H9 (cell line): ENCODE results near the gene DPF1. TPM values are rescaled to one million over a fixed set of nuclear protein-coding genes. Genes with fewer than 3 reads are reported as not detected.

Source experiments
- DNase-seq: peaks from one replicate; pipeline ENCODE4 v3.0.0-alpha.2; 2017
- H2AFZ ChIP-seq: one replicate; pipeline ENCODE4 v1.6.1; 2013; ENCODE audit warnings: mild to moderate bottlenecking, low read length, control low read depth, moderate library complexity
- H2AK5ac ChIP-seq: 2 replicates; pipeline ENCODE4 v1.6.1; 2013; ENCODE audit warnings: low read length, control low read depth, mixed read lengths; ENCODE audit not compliant: insufficient read length
- H2BK120ac ChIP-seq: one replicate; pipeline ENCODE4 v1.6.1; 2013; ENCODE audit warnings: low read depth, mild to moderate bottlenecking, low read length, control low read depth, inconsistent platforms; ENCODE audit not compliant: poor library complexity, severe bottlenecking
- H2BK12ac ChIP-seq: 2 replicates; pipeline ENCODE4 v1.6.1; 2013; ENCODE audit warnings: low read length, control low read depth, mixed read lengths, low read depth; ENCODE audit not compliant: insufficient read length
- H2BK15ac ChIP-seq: 2 replicates; pipeline ENCODE4 v1.6.1; 2013; ENCODE audit warnings: low read depth, low read length, control low read depth
- H2BK20ac ChIP-seq: one replicate; pipeline ENCODE4 v1.6.1; 2013; ENCODE audit warnings: low read depth, mild to moderate bottlenecking, low read length, control low read depth, inconsistent platforms; ENCODE audit not compliant: poor library complexity, severe bottlenecking
- H2BK5ac ChIP-seq: 2 replicates; pipeline ENCODE4 v1.6.1; 2013; ENCODE audit warnings: low read length, control low read depth, mixed read lengths; ENCODE audit not compliant: insufficient read length
- H3K14ac ChIP-seq: 2 replicates; pipeline ENCODE4 v1.6.1; 2013; ENCODE audit warnings: low read length, control low read depth; ENCODE audit not compliant: insufficient read depth
- H3K18ac ChIP-seq: 2 replicates; pipeline ENCODE4 v1.6.1; 2013; ENCODE audit warnings: low read depth, mild to moderate bottlenecking, mixed read lengths, low read length, control low read depth; ENCODE audit not compliant: insufficient read length
- H3K23ac ChIP-seq: 2 replicates; pipeline ENCODE4 v1.6.1; 2013; ENCODE audit warnings: low read length, control low read depth, mixed read lengths, low read depth; ENCODE audit not compliant: insufficient read length
- H3K23me2 ChIP-seq: 2 replicates; pipeline ENCODE4 v1.6.1; 2013; ENCODE audit warnings: low read depth, mild to moderate bottlenecking, mixed read lengths, low read length, control low read depth; ENCODE audit not compliant: insufficient read length, poor library complexity, severe bottlenecking
- H3K27ac ChIP-seq: 2 replicates; pipeline ENCODE4 v1.5.1; 2013; ENCODE audit warnings: low read length, control low read depth, mixed read lengths, low read depth; ENCODE audit not compliant: insufficient read length
- H3K27me3 ChIP-seq: 2 replicates; pipeline ENCODE4 v1.6.1; 2013; ENCODE audit warnings: low read length, control low read depth, inconsistent platforms; ENCODE audit not compliant: insufficient read depth
- H3K4ac ChIP-seq: 2 replicates; pipeline ENCODE4 v1.6.1; 2013; ENCODE audit warnings: low read depth, mild to moderate bottlenecking, control low read depth, inconsistent platforms, low read length, moderate library complexity
- H3K4me1 ChIP-seq: 2 replicates; pipeline ENCODE4 v1.6.1; 2013; ENCODE audit warnings: low read length, control low read depth, inconsistent platforms; ENCODE audit not compliant: insufficient read depth
- H3K4me2 ChIP-seq: 2 replicates; pipeline ENCODE4 v1.6.1; 2013; ENCODE audit warnings: low read length, control low read depth, mixed read lengths; ENCODE audit not compliant: insufficient read length, insufficient read depth
- H3K56ac ChIP-seq: 2 replicates; pipeline ENCODE4 v1.6.1; 2013; ENCODE audit warnings: low read depth, mild to moderate bottlenecking, mixed read lengths, low read length, control low read depth; ENCODE audit not compliant: insufficient read length
- H3K79me1 ChIP-seq: 2 replicates; pipeline ENCODE4 v1.6.1; 2013; ENCODE audit warnings: low read depth, mild to moderate bottlenecking, moderate library complexity, low read length, control low read depth, inconsistent platforms; ENCODE audit not compliant: insufficient read depth, poor library complexity, severe bottlenecking
- H3K79me2 ChIP-seq: 2 replicates; pipeline ENCODE4 v1.6.1; 2013; ENCODE audit warnings: low read length, control low read depth, inconsistent platforms; ENCODE audit not compliant: insufficient read depth
- H3K9ac ChIP-seq: 2 replicates; pipeline ENCODE4 v1.6.1; 2013; ENCODE audit warnings: low read length, control low read depth, mixed read lengths; ENCODE audit not compliant: insufficient read length; ENCODE audit errors: extremely low read depth
- H3K9me3 ChIP-seq: one replicate; pipeline ENCODE4 v1.6.1; 2013; ENCODE audit warnings: low read depth, low read length, inconsistent platforms; ENCODE audit not compliant: control insufficient read depth
- H3T11ph ChIP-seq: one replicate; pipeline ENCODE4 v1.6.1; 2013; ENCODE audit warnings: mild to moderate bottlenecking, low read length, control low read depth, inconsistent platforms
- H4K20me1 ChIP-seq: one replicate; pipeline ENCODE4 v1.6.1; 2013; ENCODE audit not compliant: control insufficient read depth, insufficient read length, insufficient read depth
- H4K5ac ChIP-seq: 2 replicates; pipeline ENCODE4 v1.6.1; 2013; ENCODE audit warnings: low read depth, mild to moderate bottlenecking, mixed read lengths, low read length, control low read depth; ENCODE audit not compliant: insufficient read length
- H4K8ac ChIP-seq: replicated peaks from 2 replicates; pipeline ENCODE4 v1.6.1; 2013; ENCODE audit warnings: low read length, control low read depth, mixed read lengths, low read depth; ENCODE audit not compliant: insufficient read length
- H4K91ac ChIP-seq: 2 replicates; pipeline ENCODE4 v1.6.1; 2013; ENCODE audit warnings: low read depth, mild to moderate bottlenecking, moderate library complexity, mixed read lengths, low read length, control low read depth; ENCODE audit not compliant: insufficient read length
- H3K27ac Mint-ChIP-seq, 3 experiments: 2 replicates in 2 of 3; 3 replicates in 1 of 3; pipeline ENCODE4 v1.8.0; 2020 to 2021; ENCODE audit warnings: mixed read lengths in 3 of 3, mild to moderate bottlenecking in 1 of 3, moderate library complexity in 1 of 3
- H3K27me3 Mint-ChIP-seq: 2 replicates; pipeline ENCODE4 v1.8.0; 2021; ENCODE audit warnings: low read depth, mild to moderate bottlenecking, moderate library complexity, mixed read lengths
- H3K36me3 Mint-ChIP-seq, 3 experiments: 2 replicates in 2 of 3; 3 replicates in 1 of 3; pipeline ENCODE4 v1.8.0; 2020 to 2021; ENCODE audit warnings: low read depth in 3 of 3, mixed read lengths in 3 of 3; ENCODE audit not compliant: insufficient read depth in 1 of 3
- H3K4me1 Mint-ChIP-seq, 2 experiments: 2 replicates each; pipeline ENCODE4 v1.8.0; 2020; ENCODE audit warnings: mixed read lengths in 2 of 2
- H3K4me3 Mint-ChIP-seq, 2 experiments: 2 replicates in 1 of 2; 3 replicates in 1 of 2; pipeline ENCODE4 v1.8.0; 2020 to 2021; ENCODE audit warnings: mild to moderate bottlenecking in 2 of 2, mixed read lengths in 2 of 2, moderate library complexity in 1 of 2
- H3K9me3 Mint-ChIP-seq, 2 experiments: 2 replicates in 1 of 2; 3 replicates in 1 of 2; pipeline ENCODE4 v1.8.0; 2020; ENCODE audit warnings: mild to moderate bottlenecking in 2 of 2, mixed read lengths in 2 of 2, moderate library complexity in 1 of 2
- WGBS: extraction: QIAGEN DNeasy Blood & Tissue Kit; methylation state at CpG from one replicate; pipeline ENCODE4 v1.1.7; 2013; ENCODE audit warnings: missing lambda C conversion rate, low lambda C conversion rate, mixed read lengths; ENCODE audit not compliant: insufficient read length; ENCODE audit errors: extremely low coverage; 5-methylcytosine and 5-hydroxymethylcytosine counted together
- total RNA-seq: library from RNA; stranded (reverse); gene quantifications from 2 replicates; pipeline ENCODE4 v1.2.1, GENCODE V29; 2021
- TF ChIP-seq, protein P1 (sequence below): fragments of 200-600 bp; sonication (generic); conservative IDR thresholded peaks from 3 replicates; pipeline ENCODE4 v1.8.0; 2021; ENCODE audit warnings: antibody characterized with exemption, mild to moderate bottlenecking

The DPF1 gene
- total RNA-seq, 1 experiment from 2014 or later = 12.0 TPM

DNA sequence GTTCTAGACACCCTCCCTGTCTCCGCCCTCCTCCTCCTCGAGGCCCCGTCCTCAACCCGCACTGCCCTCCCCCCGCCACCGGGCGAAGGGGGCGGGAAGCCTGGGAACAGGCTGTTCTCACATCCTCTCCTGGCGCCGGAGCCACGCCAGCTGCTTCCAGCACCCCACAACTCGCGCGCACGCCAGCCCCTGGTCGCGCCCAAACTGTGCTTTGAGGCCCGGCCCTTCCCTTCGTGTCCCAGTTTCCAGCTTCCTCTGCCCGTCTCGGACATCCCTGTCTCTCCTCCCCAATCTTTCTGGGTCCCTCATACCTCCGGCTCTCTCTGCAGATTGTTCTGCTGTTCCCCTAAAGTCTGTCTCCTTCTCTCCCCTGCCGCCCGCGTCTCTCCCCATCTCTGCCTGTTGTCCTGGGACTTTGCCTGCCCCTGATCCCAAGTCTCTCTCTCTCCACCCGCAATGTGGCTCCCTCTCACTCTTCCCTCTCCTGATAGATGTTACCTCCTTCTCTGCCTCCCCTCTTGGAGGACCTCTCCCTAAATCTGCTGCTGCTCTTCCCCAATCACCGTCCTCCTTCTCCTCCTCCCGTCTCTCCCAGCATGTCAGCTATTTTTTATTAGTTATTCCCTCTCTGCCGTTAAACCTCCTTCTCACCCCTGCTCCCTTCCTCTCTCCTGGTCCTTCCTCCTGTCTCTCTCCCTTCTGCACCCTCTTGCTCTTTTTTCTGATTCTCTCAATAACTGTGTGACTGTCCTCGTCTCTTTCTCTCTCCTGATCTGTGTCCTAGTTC is 14.2 kb downstream of the DPF1 start:
- H3K36me3 Mint-ChIP-seq = peaks cover 0 to 8% (median 8%) of the 10 kb centered on the region in 3 experiments; a peak in 4 of 7 replicates
- TF ChIP-seq, protein P1, sequence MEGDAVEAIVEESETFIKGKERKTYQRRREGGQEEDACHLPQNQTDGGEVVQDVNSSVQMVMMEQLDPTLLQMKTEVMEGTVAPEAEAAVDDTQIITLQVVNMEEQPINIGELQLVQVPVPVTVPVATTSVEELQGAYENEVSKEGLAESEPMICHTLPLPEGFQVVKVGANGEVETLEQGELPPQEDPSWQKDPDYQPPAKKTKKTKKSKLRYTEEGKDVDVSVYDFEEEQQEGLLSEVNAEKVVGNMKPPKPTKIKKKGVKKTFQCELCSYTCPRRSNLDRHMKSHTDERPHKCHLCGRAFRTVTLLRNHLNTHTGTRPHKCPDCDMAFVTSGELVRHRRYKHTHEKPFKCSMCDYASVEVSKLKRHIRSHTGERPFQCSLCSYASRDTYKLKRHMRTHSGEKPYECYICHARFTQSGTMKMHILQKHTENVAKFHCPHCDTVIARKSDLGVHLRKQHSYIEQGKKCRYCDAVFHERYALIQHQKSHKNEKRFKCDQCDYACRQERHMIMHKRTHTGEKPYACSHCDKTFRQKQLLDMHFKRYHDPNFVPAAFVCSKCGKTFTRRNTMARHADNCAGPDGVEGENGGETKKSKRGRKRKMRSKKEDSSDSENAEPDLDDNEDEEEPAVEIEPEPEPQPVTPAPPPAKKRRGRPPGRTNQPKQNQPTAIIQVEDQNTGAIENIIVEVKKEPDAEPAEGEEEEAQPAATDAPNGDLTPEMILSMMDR = no peak
- Histone ChIP-seq H2BK120ac (no peak overlapping the region), H3K23me2 (peaks cover 20% of the 10 kb centered on the region), H3K4ac (no peak overlapping the region; the same call in 1 of the 2 replicates), H3K9me3 (no peaks in the 10 kb centered on the region), H2BK15ac (no peak overlapping the region), H2BK5ac (no peak overlapping the region), H3K9ac (peak overlapping the region; percentile 21), H3K27me3 (no peaks in the 10 kb centered on the region), H3T11ph (no peak overlapping the region), H4K5ac (no peak overlapping the region), H3K79me1 (no peaks in the 10 kb centered on the region), H2AFZ (no peak overlapping the region), H3K14ac (peak overlapping the region; percentile 65), H3K56ac (no peak overlapping the region), H2BK12ac (no peak overlapping the region), H3K79me2 (no peaks in the 10 kb centered on the region), H4K8ac (no peak overlapping the region), H3K18ac (peak overlapping the region; percentile 16), H3K27ac (no peak overlapping the region), H3K23ac (no peak overlapping the region), H2AK5ac (no peak overlapping the region), H2BK20ac (no peak overlapping the region), H3K4me1 (no peaks in the 10 kb centered on the region), H4K20me1 (no peaks in the 10 kb centered on the region), H3K4me2 (peak overlapping the region; percentile 81), H4K91ac (no peak overlapping the region)
- DNase-seq = peak; percentile 72
- no CpG with 5 or more reads among the region's 30 CpGs for WGBS
- H3K27ac Mint-ChIP-seq = peak overlapping the region; percentile 78 to 94 (median 90); a peak in 6 of 7 replicates
- no peaks in the 10 kb centered on the region; a peak in 1 of 5 replicates for H3K9me3 Mint-ChIP-seq
- H3K4me1 Mint-ChIP-seq = peaks cover 24 to 53% of the 10 kb centered on the region in 2 experiments
- peaks cover 24% of the 10 kb centered on the region for H3K27me3 Mint-ChIP-seq
- H3K4me3 Mint-ChIP-seq = peak overlapping the region; percentile 53 to 82
